Stimulated activated naive CD8-positive, alpha-beta T cell treated with anti-CD3 and anti-CD28 coated beads, Interleukin-15, amount 100 ng/mL, for 72 hours (primary cell): ENCODE data around the gene ALB.

Experiments used
- ATAC-seq: fragments of 150-1000 bp; cut with Tn5 transposase; 2 replicates; pipeline ENCODE4 v1.10.0; 2021; ENCODE audit warnings: mild to moderate bottlenecking, moderate library complexity
- DNase-seq, 2 donors: peaks; one replicate each; pipeline ENCODE4 v3.0.0; 2021 to 2022
- H3K27ac Mint-ChIP-seq, 2 donors: one replicate each; pipeline ENCODE4 v1.8.0; 2022; ENCODE audit warnings: mild to moderate bottlenecking in 2 of 2, mixed read lengths in 2 of 2, moderate library complexity in 2 of 2
- H3K27me3 Mint-ChIP-seq: one replicate; pipeline ENCODE4 v1.8.0; 2022; ENCODE audit warnings: mixed read lengths
- H3K4me1 Mint-ChIP-seq: one replicate; pipeline ENCODE4 v1.8.0; 2022; ENCODE audit warnings: mild to moderate bottlenecking, mixed read lengths
- H3K4me3 Mint-ChIP-seq, 2 donors: one replicate each; pipeline ENCODE4 v1.8.0; 2022; ENCODE audit warnings: mild to moderate bottlenecking in 2 of 2, mixed read lengths in 2 of 2, moderate library complexity in 1 of 2
- H3K9me3 Mint-ChIP-seq, 2 donors: one replicate each; pipeline ENCODE4 v1.8.0; 2022; ENCODE audit warnings: mixed read lengths in 2 of 2

The ALB gene

GRCh38 chr4:73396993-73397972, 6.8 kb upstream of the ALB start:
- ATAC-seq (no peak), DNase-seq (no peak)
- no peaks in the 10 kb centered on the region for H3K4me1 Mint-ChIP-seq
- no peak overlapping the region for H3K4me3 Mint-ChIP-seq
- H3K27me3 Mint-ChIP-seq: no peaks in the 10 kb centered on the region
- no peak overlapping the region for H3K27ac Mint-ChIP-seq
- no peaks in the 10 kb centered on the region for H3K9me3 Mint-ChIP-seq

- Mint-ChIP-seq H3K4me1 (no peaks in the 10 kb centered on the region), H3K4me3 (no peak overlapping the region), H3K27me3 (no peaks in the 10 kb centered on the region), H3K27ac (no peak overlapping the region), H3K9me3 (no peaks in the 10 kb centered on the region)
- no peak for DNase-seq
- ATAC-seq: no peak
Measured at GRCh38 chr4:73401412-73401811, 2.7 kb upstream of the ALB start.

- no peak overlapping the region for H3K27ac Mint-ChIP-seq
- ATAC-seq (no peak), DNase-seq (no peak)
- no peak overlapping the region for H3K4me3 Mint-ChIP-seq
- no peaks in the 10 kb centered on the region for H3K9me3 Mint-ChIP-seq
- H3K27me3 Mint-ChIP-seq: no peaks in the 10 kb centered on the region
- no peaks in the 10 kb centered on the region for H3K4me1 Mint-ChIP-seq
Measured at GRCh38 chr4:73404457-73404856, 370 bp downstream of the ALB start.

GRCh38 chr4:73405138-73405537, 1.1 kb downstream of the ALB start:
- H3K27me3 Mint-ChIP-seq: no peaks in the 10 kb centered on the region
- H3K27ac Mint-ChIP-seq: no peak overlapping the region
- no peaks in the 10 kb centered on the region for H3K4me1 Mint-ChIP-seq
- H3K4me3 Mint-ChIP-seq: no peak overlapping the region
- no peaks in the 10 kb centered on the region for H3K9me3 Mint-ChIP-seq
- ATAC-seq (no peak), DNase-seq (no peak)

GRCh38 chr4:73406548-73406875, 2.4 kb downstream of the ALB start:
- Mint-ChIP-seq H3K4me1 (no peaks in the 10 kb centered on the region), H3K9me3 (no peaks in the 10 kb centered on the region), H3K27ac (no peak overlapping the region), H3K27me3 (no peaks in the 10 kb centered on the region), H3K4me3 (no peak overlapping the region)
- DNase-seq: no peak
- no peak for ATAC-seq

GRCh38 chr4:73407227-73407673, 3.2 kb downstream of the ALB start:
- DNase-seq: no peak
- Mint-ChIP-seq H3K9me3 (no peaks in the 10 kb centered on the region), H3K4me1 (no peaks in the 10 kb centered on the region), H3K27me3 (no peaks in the 10 kb centered on the region), H3K4me3 (no peak overlapping the region), H3K27ac (no peak overlapping the region)
- ATAC-seq: no peak

GRCh38 chr4:73408181-73408867, 4.2 kb downstream of the ALB start:
- Mint-ChIP-seq H3K27me3 (no peaks in the 10 kb centered on the region), H3K4me1 (no peaks in the 10 kb centered on the region), H3K9me3 (no peaks in the 10 kb centered on the region), H3K4me3 (no peak overlapping the region), H3K27ac (no peak overlapping the region)
- DNase-seq (no peak), ATAC-seq (no peak)

- Mint-ChIP-seq H3K27me3 (no peaks in the 10 kb centered on the region), H3K4me1 (no peaks in the 10 kb centered on the region), H3K4me3 (no peak overlapping the region), H3K9me3 (no peaks in the 10 kb centered on the region), H3K27ac (no peak overlapping the region)
- DNase-seq (no peak), ATAC-seq (no peak)
Measured at GRCh38 chr4:73409012-73409862, 5.2 kb downstream of the ALB start.

GRCh38 chr4:73409978-73410548, 6.0 kb downstream of the ALB start:
- Mint-ChIP-seq H3K27me3 (no peaks in the 10 kb centered on the region), H3K9me3 (no peaks in the 10 kb centered on the region), H3K27ac (no peak overlapping the region), H3K4me1 (no peaks in the 10 kb centered on the region), H3K4me3 (no peak overlapping the region)
- no peak for DNase-seq
- ATAC-seq: no peak

GRCh38 chr4:73410916-73411730, 7.0 kb downstream of the ALB start:
- Mint-ChIP-seq H3K9me3 (no peaks in the 10 kb centered on the region), H3K4me3 (no peak overlapping the region), H3K4me1 (no peaks in the 10 kb centered on the region), H3K27ac (no peak overlapping the region), H3K27me3 (no peaks in the 10 kb centered on the region)
- ATAC-seq (no peak), DNase-seq (no peak)

GRCh38 chr4:73411731-73412414, 7.8 kb downstream of the ALB start:
- Mint-ChIP-seq H3K27me3 (no peaks in the 10 kb centered on the region), H3K9me3 (no peaks in the 10 kb centered on the region)
- ATAC-seq: no peak

GRCh38 chr4:73413294-73413755, 9.2 kb downstream of the ALB start:
- ATAC-seq (no peak), DNase-seq (no peak)
- no peak overlapping the region for H3K4me3 Mint-ChIP-seq
- H3K27ac Mint-ChIP-seq: no peak overlapping the region
- no peaks in the 10 kb centered on the region for H3K9me3 Mint-ChIP-seq
- H3K4me1 Mint-ChIP-seq: no peaks in the 10 kb centered on the region
- H3K27me3 Mint-ChIP-seq: no peaks in the 10 kb centered on the region

More at GRCh38 chr4:73411731-73412414, 7.8 kb downstream of the ALB start:
- H3K4me1 Mint-ChIP-seq: no peaks in the 10 kb centered on the region
- H3K27ac Mint-ChIP-seq: no peak overlapping the region
- no peak overlapping the region for H3K4me3 Mint-ChIP-seq
- DNase-seq: no peak

GRCh38 chr4:73414936-73415271, 10.8 kb downstream of the ALB start:
- Mint-ChIP-seq H3K4me3 (no peak overlapping the region), H3K27me3 (no peaks in the 10 kb centered on the region), H3K4me1 (no peaks in the 10 kb centered on the region), H3K27ac (no peak overlapping the region), H3K9me3 (no peaks in the 10 kb centered on the region)
- no peak for ATAC-seq
- DNase-seq: no peak

GRCh38 chr4:73415807-73416238, 11.7 kb downstream of the ALB start:
- no peaks in the 10 kb centered on the region for H3K4me1 Mint-ChIP-seq
- no peak overlapping the region for H3K27ac Mint-ChIP-seq
- H3K4me3 Mint-ChIP-seq: no peak overlapping the region
- DNase-seq (no peak), ATAC-seq (no peak)
- no peaks in the 10 kb centered on the region for H3K27me3 Mint-ChIP-seq
- no peaks in the 10 kb centered on the region for H3K9me3 Mint-ChIP-seq
